Caki2 (cell line): Measurements from ENCODE around the gene NBR1. TPM values are rescaled to one million over a fixed set of nuclear protein-coding genes. Genes with fewer than 3 reads are reported as not detected.
"Not testable (repeated sequence)": the region's sequence is repeated elsewhere in the genome, so short reads cannot be mapped to it uniquely, and the experiment has no call there.

Source experiments
- DNase-seq: peaks from one replicate; pipeline ENCODE4 v3.0.0-alpha.2; 2015; ENCODE audit warnings: low read depth
- in situ Hi-C: cut with HindIII; loops from 2 replicates; pipeline ENCODE4 v1.10.0; 2016; ENCODE audit warnings: low sequenced_read_pairs, low pct_unique_long_range_greater_than_20kb, mixed read lengths
- total RNA-seq: library from RNA; depleted of rRNA; stranded (reverse); fragments of >200 nt; shearing (Covaris generic); gene quantifications from 2 replicates; pipeline ENCODE4 v1.2.3, GENCODE V29; 2014; ENCODE audit warnings: low replicate concordance; rRNA removed

NBR1 gene, protein sequence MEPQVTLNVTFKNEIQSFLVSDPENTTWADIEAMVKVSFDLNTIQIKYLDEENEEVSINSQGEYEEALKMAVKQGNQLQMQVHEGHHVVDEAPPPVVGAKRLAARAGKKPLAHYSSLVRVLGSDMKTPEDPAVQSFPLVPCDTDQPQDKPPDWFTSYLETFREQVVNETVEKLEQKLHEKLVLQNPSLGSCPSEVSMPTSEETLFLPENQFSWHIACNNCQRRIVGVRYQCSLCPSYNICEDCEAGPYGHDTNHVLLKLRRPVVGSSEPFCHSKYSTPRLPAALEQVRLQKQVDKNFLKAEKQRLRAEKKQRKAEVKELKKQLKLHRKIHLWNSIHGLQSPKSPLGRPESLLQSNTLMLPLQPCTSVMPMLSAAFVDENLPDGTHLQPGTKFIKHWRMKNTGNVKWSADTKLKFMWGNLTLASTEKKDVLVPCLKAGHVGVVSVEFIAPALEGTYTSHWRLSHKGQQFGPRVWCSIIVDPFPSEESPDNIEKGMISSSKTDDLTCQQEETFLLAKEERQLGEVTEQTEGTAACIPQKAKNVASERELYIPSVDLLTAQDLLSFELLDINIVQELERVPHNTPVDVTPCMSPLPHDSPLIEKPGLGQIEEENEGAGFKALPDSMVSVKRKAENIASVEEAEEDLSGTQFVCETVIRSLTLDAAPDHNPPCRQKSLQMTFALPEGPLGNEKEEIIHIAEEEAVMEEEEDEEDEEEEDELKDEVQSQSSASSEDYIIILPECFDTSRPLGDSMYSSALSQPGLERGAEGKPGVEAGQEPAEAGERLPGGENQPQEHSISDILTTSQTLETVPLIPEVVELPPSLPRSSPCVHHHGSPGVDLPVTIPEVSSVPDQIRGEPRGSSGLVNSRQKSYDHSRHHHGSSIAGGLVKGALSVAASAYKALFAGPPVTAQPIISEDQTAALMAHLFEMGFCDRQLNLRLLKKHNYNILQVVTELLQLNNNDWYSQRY
- 55.0 and 74.3 TPM in 2 replicates for total RNA-seq

GRCh38 chr17:43170766-43171585 is at the start of gene NBR1:
NBR1 (plus strand) TSS chr17:43171214; CDS start chr17:43175800, 4,586 bp downstream.
- DNase-seq = peak; percentile 97
- in situ Hi-C loops = no loop called here

DNA sequence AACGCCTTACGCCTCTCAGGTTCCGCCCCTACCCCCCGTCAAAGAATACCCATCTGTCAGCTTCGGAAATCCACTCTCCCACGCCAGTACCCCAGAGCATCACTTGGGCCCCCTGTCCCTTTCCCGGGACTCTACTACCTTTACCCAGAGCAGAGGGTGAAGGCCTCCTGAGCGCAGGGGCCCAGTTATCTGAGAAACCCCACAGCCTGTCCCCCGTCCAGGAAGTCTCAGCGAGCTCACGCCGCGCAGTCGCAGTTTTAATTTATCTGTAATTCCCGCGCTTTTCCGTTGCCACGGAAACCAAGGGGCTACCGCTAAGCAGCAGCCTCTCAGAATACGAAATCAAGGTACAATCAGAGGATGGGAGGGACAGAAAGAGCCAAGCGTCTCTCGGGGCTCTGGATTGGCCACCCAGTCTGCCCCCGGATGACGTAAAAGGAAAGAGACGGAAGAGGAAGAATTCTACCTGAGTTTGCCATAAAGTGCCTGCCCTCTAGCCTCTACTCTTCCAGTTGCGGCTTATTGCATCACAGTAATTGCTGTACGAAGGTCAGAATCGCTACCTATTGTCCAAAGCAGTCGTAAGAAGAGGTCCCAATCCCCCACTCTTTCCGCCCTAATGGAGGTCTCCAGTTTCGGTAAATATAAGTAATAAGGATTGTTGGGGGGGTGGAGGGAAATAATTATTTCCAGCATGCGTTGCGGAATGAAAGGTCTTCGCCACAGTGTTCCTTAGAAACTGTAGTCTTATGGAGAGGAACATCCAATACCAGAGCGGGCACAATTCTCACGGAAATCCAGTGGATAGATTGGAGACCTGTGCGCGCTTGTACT is 45.7 kb upstream of the NBR1 start, which contains the start of gene BRCA1:
Gene BRCA1 (minus strand): TSS at position 232 of the 834 bp plus-strand sequence. CDS start 1,268 bp downstream, outside the sequence.
- DNase-seq = peak; percentile 99
- in situ Hi-C loops = no loop called here

- no peak for DNase-seq
- in situ Hi-C loops = no loop called here
These were observed 44.8 kb upstream of the NBR1 start for GRCh38 chr17:43125967-43126910.

- in situ Hi-C loops = no loop called here
- DNase-seq = no peak
These were observed 44.1 kb upstream of the NBR1 start for GRCh38 chr17:43126911-43127290.

- DNase-seq, in situ Hi-C loops: not testable (repeated sequence)
These were observed 43.6 kb upstream of the NBR1 start for GRCh38 chr17:43127333-43127876.

DNA sequence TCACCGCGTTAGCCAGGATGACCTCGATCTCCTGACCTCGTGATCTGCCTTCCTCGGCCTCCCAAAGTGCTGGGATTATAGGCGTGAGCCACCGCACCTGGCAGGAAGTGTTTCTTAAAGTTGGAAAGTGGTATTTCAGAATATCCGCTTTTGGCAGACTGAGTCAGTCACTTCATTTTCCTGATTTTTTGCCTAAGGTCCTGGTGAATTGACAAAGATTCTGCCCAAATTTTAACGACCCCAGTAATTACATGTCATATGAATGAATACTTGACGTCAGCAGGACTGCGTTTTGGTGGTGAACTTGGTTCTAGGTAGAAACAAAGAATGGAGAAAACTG is 41.4 kb upstream of the NBR1 start:
- in situ Hi-C loops = no loop called here
- no peak for DNase-seq

GRCh38 chr17:43132117-43132516 is 38.9 kb upstream of the NBR1 start:
- in situ Hi-C loops = no loop called here
- DNase-seq = no peak

GRCh38 chr17:43133439-43133838 is 37.6 kb upstream of the NBR1 start:
- in situ Hi-C loops = not testable (repeated sequence)

DNA sequence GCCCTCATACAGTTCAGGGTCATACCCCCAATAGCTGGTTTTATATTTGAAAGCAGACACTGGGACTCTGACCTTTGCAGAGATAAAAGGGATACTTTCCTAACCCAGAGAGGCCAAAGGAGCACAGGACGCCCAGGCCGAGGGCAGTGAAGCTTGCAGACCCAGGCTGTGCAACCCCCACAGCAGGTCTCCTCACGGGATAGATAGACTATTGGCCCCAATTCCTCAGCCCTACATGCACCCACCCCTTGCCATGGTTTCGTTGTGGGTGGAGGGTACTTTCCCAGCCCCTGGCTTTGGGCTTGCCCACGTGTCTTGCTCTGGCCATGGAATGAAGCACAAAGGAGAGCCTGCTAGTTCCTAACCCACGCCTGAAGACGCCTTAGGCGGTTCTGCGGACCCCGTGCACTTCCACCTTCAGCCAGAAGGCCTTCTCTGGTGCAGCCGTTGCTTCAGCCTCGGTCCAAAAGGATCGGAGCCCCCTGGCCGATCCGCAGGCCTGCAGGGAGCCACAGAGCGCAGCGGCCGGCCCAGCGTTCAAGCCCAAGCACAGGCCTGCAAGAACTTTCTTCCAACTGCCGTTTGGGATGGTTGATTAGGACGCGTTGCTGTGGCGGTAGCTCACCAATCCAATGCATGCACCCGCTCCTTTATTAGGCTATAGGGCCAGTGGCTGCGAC is 36.1 kb upstream of the NBR1 start:
- in situ Hi-C loops = no loop called here
- no peak for DNase-seq

More at GRCh38 chr17:43133439-43133838, 37.6 kb upstream of the NBR1 start:
- not testable (repeated sequence) for DNase-seq

DNA sequence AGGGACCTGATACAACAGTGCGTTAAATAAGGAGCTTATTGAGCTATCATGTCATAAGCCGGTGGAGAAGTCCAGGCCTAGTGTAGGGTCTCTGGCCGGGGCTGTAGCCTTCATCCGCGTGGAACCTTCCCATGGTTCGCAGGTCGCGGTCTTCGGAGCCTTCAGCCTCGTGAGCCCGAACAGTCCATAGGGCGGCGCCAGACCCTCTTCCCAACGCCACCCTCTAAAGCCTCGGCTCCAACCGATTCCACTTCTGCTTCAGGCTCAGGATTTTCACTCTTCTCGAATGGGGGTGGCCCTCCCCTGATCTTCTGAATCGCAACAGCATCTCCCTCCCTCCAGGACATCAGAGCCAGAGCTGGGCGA is 35.6 kb upstream of the NBR1 start:
- DNase-seq = no peak
- in situ Hi-C loops = no loop called here

GRCh38 chr17:43136574-43136973 is 34.4 kb upstream of the NBR1 start:
- in situ Hi-C loops, DNase-seq: not testable (repeated sequence)

- DNase-seq, in situ Hi-C loops: not testable (repeated sequence)
These were observed 32.5 kb upstream of the NBR1 start for GRCh38 chr17:43138531-43138930.

DNA sequence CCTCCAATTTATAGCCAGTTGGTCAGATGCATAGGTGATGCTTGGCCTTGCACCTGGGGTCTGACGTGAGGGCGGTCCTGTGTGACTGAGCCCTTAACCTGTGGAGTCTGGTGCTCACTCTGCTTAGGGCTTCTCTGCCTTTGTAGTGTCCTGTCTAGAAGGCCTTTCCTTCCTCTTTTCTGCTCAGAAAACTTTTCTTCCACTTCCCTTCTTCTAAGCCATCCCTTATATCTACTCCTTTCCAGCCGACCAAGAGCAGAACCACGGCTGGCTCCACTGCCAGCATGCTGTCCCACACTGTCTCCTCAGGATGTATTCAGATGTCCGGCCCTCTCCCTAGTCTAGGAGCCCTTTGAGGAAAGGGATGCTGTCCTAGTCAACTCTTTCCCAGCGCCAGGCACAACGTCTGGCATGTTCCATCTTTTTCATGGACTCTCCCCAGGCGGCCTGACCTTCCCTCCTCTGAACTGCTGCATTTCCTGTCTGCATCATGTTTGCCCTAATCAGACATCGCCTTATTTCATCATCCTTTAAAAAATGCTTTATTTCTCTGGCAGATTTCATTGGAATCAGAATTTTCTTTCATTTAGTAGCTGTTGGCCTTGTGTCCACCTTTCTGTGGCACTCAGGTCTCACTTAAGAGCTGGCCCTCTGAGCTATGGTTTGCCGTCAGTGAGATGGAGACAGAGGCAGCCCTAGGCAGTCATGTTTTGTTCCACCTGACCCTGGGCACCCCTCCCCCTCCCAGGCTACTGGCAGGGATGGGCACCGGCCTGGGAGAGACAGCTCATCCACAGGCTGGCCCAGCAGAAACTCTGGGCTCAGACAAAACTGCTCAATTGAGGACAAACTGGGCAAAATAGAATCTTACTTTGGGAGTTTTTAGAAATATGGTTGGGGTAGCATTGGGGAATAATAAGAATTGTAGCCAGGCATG is 30.4 kb upstream of the NBR1 start:
- no peak for DNase-seq
- in situ Hi-C loops = no loop called here

DNA sequence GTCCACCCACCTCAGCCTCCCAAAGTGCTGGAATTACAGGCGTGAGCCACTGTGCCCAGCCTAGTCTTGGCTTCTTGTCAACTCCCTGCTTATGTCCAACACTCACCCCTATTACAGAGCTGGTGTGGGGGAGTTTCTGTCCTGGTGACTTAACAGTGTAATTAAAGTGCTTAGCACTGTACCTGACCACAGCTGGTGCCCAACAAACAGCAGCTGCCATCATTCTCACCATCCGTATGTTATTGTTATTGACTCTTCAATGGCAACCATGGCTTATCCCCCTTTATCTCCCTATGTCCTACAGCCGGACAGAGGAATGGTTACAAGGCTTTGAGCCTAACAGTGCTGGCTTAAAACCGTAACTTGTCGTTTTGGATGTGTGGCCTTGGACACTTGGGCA is 28.9 kb upstream of the NBR1 start:
- no peak for DNase-seq
- in situ Hi-C loops = no loop called here

- DNase-seq = no peak
- in situ Hi-C loops = no loop called here
These were observed 27.8 kb upstream of the NBR1 start for GRCh38 chr17:43143201-43143600.
